ENCODE data around the gene SGTB. TPM values are rescaled to one million over a fixed set of nuclear protein-coding genes. Genes with fewer than 3 reads are reported as not detected.

SGTB gene
- polyA plus RNA-seq, 1 donor from 2014 or later = 9.6 TPM

DNA sequence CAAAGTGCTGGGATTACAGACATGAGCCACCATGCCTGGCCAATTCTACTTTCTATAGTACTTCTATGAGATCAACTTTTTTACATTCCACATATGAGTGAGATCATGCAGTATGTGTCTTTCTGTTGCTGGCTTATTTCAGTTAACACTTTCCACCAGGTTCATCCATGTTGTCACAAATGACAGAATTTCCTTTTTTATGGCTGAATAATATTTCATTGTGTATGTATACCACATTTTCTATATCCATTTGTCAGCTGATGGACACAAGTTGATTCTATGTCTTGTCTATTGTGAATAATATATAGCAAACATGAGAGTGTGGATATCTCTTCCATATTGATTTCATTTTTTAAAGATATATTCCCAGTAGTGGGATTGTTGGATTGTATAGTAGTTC lies 17.3 kb upstream of the SGTB start:
- Histone ChIP-seq H3K4me2 (ENCODE audit: low read length) (no peak overlapping the region), H3K4me3 (ENCODE audit: low read length) (no peak overlapping the region), H4K20me1 (ENCODE audit: insufficient read depth) (no peaks in the 10 kb centered on the region), H3F3A (ENCODE audit: insufficient read depth, low read length, poor library complexity, severe bottlenecking) (no peaks in the 10 kb centered on the region), H3K36me3 (ENCODE audit: insufficient read depth, low read length) (no peaks in the 10 kb centered on the region), H3K27me3 (ENCODE audit: insufficient read depth, low read depth, low read length) (no peaks in the 10 kb centered on the region), H3K9ac (ENCODE audit: low read length) (no peak overlapping the region), H3K79me2 (replicated peaks; ENCODE audit: insufficient read depth, low read length) (peaks cover 26% of the 10 kb centered on the region), H2AFZ (ENCODE audit: low read depth, low read length) (no peak overlapping the region), H3K9me2 (ENCODE audit: insufficient read depth, low read length) (no peaks in the 10 kb centered on the region), H3K9me3 (ENCODE audit: low read length) (no peaks in the 10 kb centered on the region), H3K27ac (ENCODE audit: low read length) (no peak overlapping the region)
- TF ChIP-seq, protein P1, sequence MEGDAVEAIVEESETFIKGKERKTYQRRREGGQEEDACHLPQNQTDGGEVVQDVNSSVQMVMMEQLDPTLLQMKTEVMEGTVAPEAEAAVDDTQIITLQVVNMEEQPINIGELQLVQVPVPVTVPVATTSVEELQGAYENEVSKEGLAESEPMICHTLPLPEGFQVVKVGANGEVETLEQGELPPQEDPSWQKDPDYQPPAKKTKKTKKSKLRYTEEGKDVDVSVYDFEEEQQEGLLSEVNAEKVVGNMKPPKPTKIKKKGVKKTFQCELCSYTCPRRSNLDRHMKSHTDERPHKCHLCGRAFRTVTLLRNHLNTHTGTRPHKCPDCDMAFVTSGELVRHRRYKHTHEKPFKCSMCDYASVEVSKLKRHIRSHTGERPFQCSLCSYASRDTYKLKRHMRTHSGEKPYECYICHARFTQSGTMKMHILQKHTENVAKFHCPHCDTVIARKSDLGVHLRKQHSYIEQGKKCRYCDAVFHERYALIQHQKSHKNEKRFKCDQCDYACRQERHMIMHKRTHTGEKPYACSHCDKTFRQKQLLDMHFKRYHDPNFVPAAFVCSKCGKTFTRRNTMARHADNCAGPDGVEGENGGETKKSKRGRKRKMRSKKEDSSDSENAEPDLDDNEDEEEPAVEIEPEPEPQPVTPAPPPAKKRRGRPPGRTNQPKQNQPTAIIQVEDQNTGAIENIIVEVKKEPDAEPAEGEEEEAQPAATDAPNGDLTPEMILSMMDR (IDR thresholded peaks at IDR 0.05; ENCODE audit: poor library complexity, severe bottlenecking) = no peak
- TF ChIP-seq, protein P2, sequence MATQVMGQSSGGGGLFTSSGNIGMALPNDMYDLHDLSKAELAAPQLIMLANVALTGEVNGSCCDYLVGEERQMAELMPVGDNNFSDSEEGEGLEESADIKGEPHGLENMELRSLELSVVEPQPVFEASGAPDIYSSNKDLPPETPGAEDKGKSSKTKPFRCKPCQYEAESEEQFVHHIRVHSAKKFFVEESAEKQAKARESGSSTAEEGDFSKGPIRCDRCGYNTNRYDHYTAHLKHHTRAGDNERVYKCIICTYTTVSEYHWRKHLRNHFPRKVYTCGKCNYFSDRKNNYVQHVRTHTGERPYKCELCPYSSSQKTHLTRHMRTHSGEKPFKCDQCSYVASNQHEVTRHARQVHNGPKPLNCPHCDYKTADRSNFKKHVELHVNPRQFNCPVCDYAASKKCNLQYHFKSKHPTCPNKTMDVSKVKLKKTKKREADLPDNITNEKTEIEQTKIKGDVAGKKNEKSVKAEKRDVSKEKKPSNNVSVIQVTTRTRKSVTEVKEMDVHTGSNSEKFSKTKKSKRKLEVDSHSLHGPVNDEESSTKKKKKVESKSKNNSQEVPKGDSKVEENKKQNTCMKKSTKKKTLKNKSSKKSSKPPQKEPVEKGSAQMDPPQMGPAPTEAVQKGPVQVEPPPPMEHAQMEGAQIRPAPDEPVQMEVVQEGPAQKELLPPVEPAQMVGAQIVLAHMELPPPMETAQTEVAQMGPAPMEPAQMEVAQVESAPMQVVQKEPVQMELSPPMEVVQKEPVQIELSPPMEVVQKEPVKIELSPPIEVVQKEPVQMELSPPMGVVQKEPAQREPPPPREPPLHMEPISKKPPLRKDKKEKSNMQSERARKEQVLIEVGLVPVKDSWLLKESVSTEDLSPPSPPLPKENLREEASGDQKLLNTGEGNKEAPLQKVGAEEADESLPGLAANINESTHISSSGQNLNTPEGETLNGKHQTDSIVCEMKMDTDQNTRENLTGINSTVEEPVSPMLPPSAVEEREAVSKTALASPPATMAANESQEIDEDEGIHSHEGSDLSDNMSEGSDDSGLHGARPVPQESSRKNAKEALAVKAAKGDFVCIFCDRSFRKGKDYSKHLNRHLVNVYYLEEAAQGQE (IDR thresholded peaks at IDR 0.05; ENCODE audit: borderline replicate concordance) = no peak
- TF ChIP-seq MXI1 (conservative IDR thresholded peaks at IDR 0.05; ENCODE audit: poor library complexity, severe bottlenecking) (no peak), RAD21 (conservative IDR thresholded peaks at IDR 0.05) (no peak), SMC3 (conservative IDR thresholded peaks at IDR 0.05; ENCODE audit: poor library complexity) (no peak), TAF1 (IDR thresholded peaks at IDR 0.05; ENCODE audit: low read depth) (no peak), EP300 (conservative IDR thresholded peaks at IDR 0.05; ENCODE audit: poor library complexity, severe bottlenecking) (no peak), POLR2AphosphoS5 (IDR thresholded peaks at IDR 0.05) (no peak), EZH2 (IDR thresholded peaks at IDR 0.05; ENCODE audit: borderline replicate concordance, insufficient read depth, low read length, poor library complexity, severe bottlenecking) (no peak)

DNA sequence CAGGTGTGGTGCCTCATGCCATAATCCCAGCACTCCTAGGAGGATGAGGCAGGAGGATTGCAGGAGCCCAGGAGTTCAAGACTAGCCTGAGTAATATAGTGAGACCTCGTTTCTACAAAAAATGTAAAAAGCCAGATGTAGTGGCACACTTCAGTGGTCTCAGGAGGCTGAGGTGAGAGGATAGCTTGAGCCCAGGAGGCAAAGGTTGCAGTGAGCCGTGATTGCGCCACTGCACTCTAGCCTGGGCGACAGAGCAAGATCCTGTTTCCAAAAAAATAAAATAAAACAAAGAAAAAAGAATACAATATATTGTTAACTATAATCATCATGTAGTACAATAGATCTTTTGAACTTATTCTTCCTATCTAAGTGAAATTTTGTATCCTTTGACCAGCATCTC lies 16.4 kb upstream of the SGTB start:
- H2AFZ ChIP-seq (ENCODE audit: low read depth, low read length) = no peak overlapping the region
- H3K36me3 ChIP-seq (ENCODE audit: insufficient read depth, low read length) = no peaks in the 10 kb centered on the region
- no peaks in the 10 kb centered on the region for H3K9me2 ChIP-seq (ENCODE audit: insufficient read depth, low read length)
- no peaks in the 10 kb centered on the region for H4K20me1 ChIP-seq (ENCODE audit: insufficient read depth)
- no peak overlapping the region for H3K9ac ChIP-seq (ENCODE audit: low read length)
- H3K4me2 ChIP-seq (ENCODE audit: low read length) = no peak overlapping the region
- no peaks in the 10 kb centered on the region for H3K9me3 ChIP-seq (ENCODE audit: low read length)
- TF ChIP-seq, protein P1 (IDR thresholded peaks at IDR 0.05; ENCODE audit: poor library complexity, severe bottlenecking) = no peak
- no peak for TF ChIP-seq MXI1 (conservative IDR thresholded peaks at IDR 0.05; ENCODE audit: poor library complexity, severe bottlenecking)
- TF ChIP-seq, protein P2 (IDR thresholded peaks at IDR 0.05; ENCODE audit: borderline replicate concordance) = no peak
- no peak for TF ChIP-seq EP300 (conservative IDR thresholded peaks at IDR 0.05; ENCODE audit: poor library complexity, severe bottlenecking)
- no peak for TF ChIP-seq SMC3 (conservative IDR thresholded peaks at IDR 0.05; ENCODE audit: poor library complexity)
- no peak for TF ChIP-seq RAD21 (conservative IDR thresholded peaks at IDR 0.05)
- TF ChIP-seq POLR2AphosphoS5 (IDR thresholded peaks at IDR 0.05) = no peak
- no peak for TF ChIP-seq EZH2 (IDR thresholded peaks at IDR 0.05; ENCODE audit: borderline replicate concordance, insufficient read depth, low read length, poor library complexity, severe bottlenecking)
- no peak for TF ChIP-seq TAF1 (IDR thresholded peaks at IDR 0.05; ENCODE audit: low read depth)
- H3F3A ChIP-seq (ENCODE audit: insufficient read depth, low read length, poor library complexity, severe bottlenecking) = no peaks in the 10 kb centered on the region
- no peak overlapping the region for H3K27ac ChIP-seq (ENCODE audit: low read length)
- peaks cover 22% of the 10 kb centered on the region for H3K79me2 ChIP-seq (replicated peaks; ENCODE audit: insufficient read depth, low read length)
- H3K27me3 ChIP-seq (ENCODE audit: insufficient read depth, low read depth, low read length) = no peaks in the 10 kb centered on the region
- no peak overlapping the region for H3K4me3 ChIP-seq (ENCODE audit: low read length)
